Immature natural killer cell (primary cell): ENCODE data around the gene PRTG. TPM values are rescaled to one million over a fixed set of nuclear protein-coding genes. Genes with fewer than 3 reads are reported as not detected.
"Not testable (repeated sequence)": the region's sequence is repeated elsewhere in the genome, so short reads cannot be mapped to it uniquely, and the experiment has no call there.

ENCODE experiments used
- DNase-seq, 3 donors: peaks; one replicate each; pipeline ENCODE4 v3.0.0; 2022; ENCODE audit warnings: mixed read lengths in 1 of 3
- H3K27ac Mint-ChIP-seq, 6 donors: one replicate each; pipeline ENCODE4 v1.8.0; 2020; ENCODE audit warnings: mixed read lengths in 6 of 6, mild to moderate bottlenecking in 5 of 6, inconsistent platforms in 4 of 6, moderate library complexity in 3 of 6
- H3K27me3 Mint-ChIP-seq, 3 donors: one replicate each; pipeline ENCODE4 v1.8.0; 2020 to 2021; ENCODE audit warnings: low read depth in 3 of 3, mild to moderate bottlenecking in 3 of 3, mixed read lengths in 3 of 3, moderate library complexity in 3 of 3, inconsistent platforms in 1 of 3
- H3K36me3 Mint-ChIP-seq, 3 donors: one replicate each; pipeline ENCODE4 v1.8.0; 2020; ENCODE audit warnings: mixed read lengths in 3 of 3, inconsistent platforms in 2 of 3, mild to moderate bottlenecking in 2 of 3
- H3K4me1 Mint-ChIP-seq, 2 donors: one replicate each; pipeline ENCODE4 v1.8.0; 2020; ENCODE audit warnings: inconsistent platforms in 2 of 2, mild to moderate bottlenecking in 2 of 2, mixed read lengths in 2 of 2, moderate library complexity in 1 of 2
- H3K4me3 Mint-ChIP-seq, 5 donors: one replicate each; pipeline ENCODE4 v1.8.0; 2020; ENCODE audit warnings: mild to moderate bottlenecking in 5 of 5, mixed read lengths in 5 of 5, inconsistent platforms in 3 of 5, moderate library complexity in 3 of 5
- H3K9me3 Mint-ChIP-seq, 6 donors: one replicate each; pipeline ENCODE4 v1.8.0; 2020; ENCODE audit warnings: mild to moderate bottlenecking in 6 of 6, mixed read lengths in 6 of 6, inconsistent platforms in 4 of 6, moderate library complexity in 3 of 6
- polyA plus RNA-seq, 3 donors: library from polyadenylated mRNA; unstranded; fragments of 300-500 nt; fragmentation: Illumina TruSeq; gene quantifications; one replicate each; pipeline ENCODE4 v1.2.3, GENCODE V29; 2021

Gene PRTG
- polyA plus RNA-seq, 3 donors from 2014 or later = not detected

DNA sequence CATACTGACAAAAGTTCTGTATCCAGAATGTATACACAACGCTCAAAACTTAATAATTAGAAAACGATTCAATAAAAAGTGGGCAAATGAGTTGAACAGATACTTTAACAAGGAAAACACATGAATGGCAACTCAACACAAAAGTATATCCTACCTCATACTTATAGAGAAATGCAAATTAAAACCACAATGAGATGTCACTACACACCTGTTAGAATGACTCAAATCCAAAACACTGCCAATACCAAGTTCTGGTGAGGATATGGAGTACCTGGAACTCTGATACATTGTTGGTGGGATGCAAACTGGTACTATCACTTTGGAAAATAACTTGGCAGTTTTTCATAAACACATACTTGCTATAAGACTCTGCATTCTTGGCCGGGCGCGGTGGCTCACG, 42.1 kb downstream of the PRTG start:
- no peak overlapping the region for H3K27ac Mint-ChIP-seq
- no peak for DNase-seq
- no peak overlapping the region for H3K4me3 Mint-ChIP-seq
- H3K4me1 Mint-ChIP-seq = no peaks in the 10 kb centered on the region
- no peaks in the 10 kb centered on the region for H3K36me3 Mint-ChIP-seq
- H3K9me3 Mint-ChIP-seq = no peaks in the 10 kb centered on the region
- peaks cover 6 to 11% (median 6%) of the 10 kb centered on the region in 3 donors for H3K27me3 Mint-ChIP-seq

DNA sequence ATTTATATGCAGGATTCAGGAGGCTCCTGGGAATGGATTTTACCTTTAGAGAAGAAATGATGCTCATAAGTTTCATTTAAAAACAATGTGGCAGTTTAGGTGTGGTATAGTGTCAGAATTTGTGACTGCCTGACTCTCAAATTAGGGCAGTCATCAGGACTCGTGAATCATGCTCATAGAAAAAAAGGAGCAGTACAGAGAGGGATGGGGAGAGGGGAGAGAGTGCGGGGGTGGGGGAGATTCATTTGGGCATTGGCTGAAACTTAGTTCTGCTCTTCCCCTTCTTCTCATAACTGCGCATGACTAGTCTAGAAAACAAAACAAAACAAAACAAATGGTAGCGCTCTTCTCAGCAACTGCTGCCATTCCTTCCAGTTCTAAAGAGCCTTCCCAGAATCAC, 44.3 kb downstream of the PRTG start:
- Mint-ChIP-seq H3K27me3 (peaks cover 6 to 9% (median 8%) of the 10 kb centered on the region in 3 donors), H3K4me1 (no peaks in the 10 kb centered on the region), H3K9me3 (no peaks in the 10 kb centered on the region), H3K36me3 (no peaks in the 10 kb centered on the region), H3K4me3 (no peak overlapping the region), H3K27ac (no peak overlapping the region)
- DNase-seq = no peak

DNA sequence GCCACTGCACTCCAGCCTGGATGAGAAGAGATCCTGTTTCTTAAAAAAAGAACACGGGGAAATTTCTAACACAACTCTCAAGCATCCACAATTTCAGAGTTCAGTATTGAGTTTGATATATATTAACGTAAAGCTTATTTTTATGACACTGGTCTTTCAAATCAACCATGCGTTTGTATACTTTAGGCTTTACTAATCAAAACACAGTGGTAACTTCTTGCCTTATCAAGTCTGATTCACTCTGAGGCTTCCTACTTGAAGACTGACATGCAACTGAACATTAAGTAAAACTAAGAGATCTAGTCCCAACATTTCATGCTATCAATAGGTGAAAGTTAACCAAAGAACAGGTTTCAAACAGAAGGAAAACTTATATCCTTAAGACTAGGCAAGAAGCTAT, 46.7 kb downstream of the PRTG start:
- no peak overlapping the region for H3K4me3 Mint-ChIP-seq
- no peaks in the 10 kb centered on the region for H3K36me3 Mint-ChIP-seq
- H3K4me1 Mint-ChIP-seq = no peaks in the 10 kb centered on the region
- DNase-seq = no peak
- H3K9me3 Mint-ChIP-seq = no peaks in the 10 kb centered on the region
- H3K27me3 Mint-ChIP-seq = peaks cover 6 to 10% (median 7%) of the 10 kb centered on the region in 3 donors
- H3K27ac Mint-ChIP-seq = no peak overlapping the region

DNA sequence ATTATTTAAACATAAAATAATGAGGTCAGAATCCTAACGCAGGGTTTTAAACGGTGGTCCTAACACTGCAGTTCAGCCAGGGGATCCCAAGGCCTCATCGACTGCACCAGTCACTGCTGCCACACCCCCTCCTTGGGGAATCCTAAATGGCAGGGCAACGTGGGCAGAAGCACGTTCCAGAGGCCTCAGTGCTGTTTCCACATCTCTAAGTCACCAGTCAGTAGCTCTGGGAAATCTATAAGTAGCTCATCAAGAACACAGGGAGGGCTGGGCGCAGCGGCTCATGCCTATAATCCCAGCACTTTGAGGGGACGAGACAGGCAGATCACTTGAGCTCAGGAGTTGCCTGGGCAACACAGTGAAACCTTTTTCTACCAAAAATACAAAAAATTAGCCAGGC, 47.5 kb downstream of the PRTG start:
- no peak for DNase-seq
- H3K27me3 Mint-ChIP-seq = peaks cover 5 to 7% (median 6%) of the 10 kb centered on the region in 3 donors
- no peaks in the 10 kb centered on the region for H3K36me3 Mint-ChIP-seq
- H3K9me3 Mint-ChIP-seq = no peaks in the 10 kb centered on the region
- no peaks in the 10 kb centered on the region for H3K4me1 Mint-ChIP-seq
- H3K4me3 Mint-ChIP-seq = no peak overlapping the region
- H3K27ac Mint-ChIP-seq = no peak overlapping the region

DNA sequence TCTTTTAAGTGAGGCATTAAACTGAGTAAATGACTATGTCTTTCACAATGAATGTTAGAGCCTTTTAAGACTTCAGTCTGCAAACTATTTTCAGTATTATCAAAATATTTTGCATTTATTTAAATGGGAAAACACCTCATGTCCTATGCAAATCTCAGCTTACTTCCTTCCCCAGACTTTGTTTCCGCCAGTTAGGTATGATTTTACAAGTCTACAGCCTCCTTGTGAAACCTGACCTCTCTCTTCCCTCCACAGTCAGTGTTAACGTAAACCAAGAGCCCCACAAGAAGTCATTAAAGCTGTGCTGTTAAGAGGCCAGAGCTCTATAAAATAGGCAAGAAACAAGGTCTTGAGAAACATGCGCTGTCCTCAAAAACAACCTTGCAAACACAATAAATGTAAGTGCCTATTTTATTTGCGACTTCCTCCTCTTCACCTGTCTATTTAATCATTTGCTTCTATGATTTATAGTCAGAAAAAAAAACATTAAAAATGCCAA, 48.3 kb downstream of the PRTG start:
- no peaks in the 10 kb centered on the region for H3K4me1 Mint-ChIP-seq
- peaks cover 5 to 6% (median 5%) of the 10 kb centered on the region in 3 donors for H3K27me3 Mint-ChIP-seq
- H3K4me3 Mint-ChIP-seq = no peak overlapping the region
- H3K36me3 Mint-ChIP-seq = no peaks in the 10 kb centered on the region
- no peak overlapping the region for H3K27ac Mint-ChIP-seq
- H3K9me3 Mint-ChIP-seq = no peaks in the 10 kb centered on the region
- no peak for DNase-seq

DNA sequence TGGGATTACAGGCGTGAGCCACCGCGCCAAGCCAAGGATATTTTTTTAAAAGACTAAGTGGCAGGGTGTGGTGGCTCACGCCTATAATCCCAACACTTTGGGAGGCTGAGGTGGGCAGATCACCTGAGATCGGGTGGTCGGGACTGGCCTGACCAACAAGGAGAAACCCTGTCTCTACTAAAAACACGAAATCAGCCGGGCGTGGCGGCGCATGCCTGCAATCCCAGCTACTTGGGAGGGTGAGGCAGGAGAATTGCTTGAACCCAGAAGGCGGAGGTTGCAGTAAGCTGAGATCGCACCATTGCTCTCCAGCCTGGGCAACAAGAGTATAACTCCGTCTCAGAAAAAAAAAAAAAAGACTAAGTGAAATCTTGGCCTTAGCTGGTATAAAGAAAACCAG, 49.8 kb downstream of the PRTG start:
- not testable (repeated sequence) for DNase-seq, H3K4me3 Mint-ChIP-seq, H3K27ac Mint-ChIP-seq, H3K4me1 Mint-ChIP-seq, H3K36me3 Mint-ChIP-seq, H3K9me3 Mint-ChIP-seq
- peaks cover 2 to 11% (median 5%) of the 10 kb centered on the region in 3 donors for H3K27me3 Mint-ChIP-seq

DNA sequence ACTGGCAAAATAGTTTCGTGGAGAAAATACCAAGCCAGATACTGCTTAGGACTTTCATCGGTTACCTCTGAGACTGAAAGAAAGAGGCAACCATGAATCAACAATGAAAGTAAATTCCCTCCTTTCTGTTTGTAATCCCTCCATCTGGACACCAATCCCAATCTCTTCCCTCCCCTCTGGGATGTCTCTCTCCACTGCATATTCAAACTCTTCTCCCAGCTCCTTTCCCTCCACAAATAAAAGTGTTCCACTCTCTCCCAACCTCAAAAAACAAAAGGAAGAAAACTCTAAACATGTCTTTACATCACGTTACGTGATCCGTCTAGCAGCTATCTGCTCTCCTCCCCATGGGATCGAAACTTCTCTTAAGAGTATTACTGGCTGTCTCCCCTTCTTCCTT, 55.2 kb downstream of the PRTG start:
- no peaks in the 10 kb centered on the region for H3K9me3 Mint-ChIP-seq
- no peak overlapping the region for H3K27ac Mint-ChIP-seq
- H3K36me3 Mint-ChIP-seq = no peaks in the 10 kb centered on the region
- peaks cover 3 to 8% (median 6%) of the 10 kb centered on the region in 3 donors for H3K27me3 Mint-ChIP-seq
- no peak overlapping the region for H3K4me3 Mint-ChIP-seq
- no peak for DNase-seq
- no peaks in the 10 kb centered on the region for H3K4me1 Mint-ChIP-seq

DNA sequence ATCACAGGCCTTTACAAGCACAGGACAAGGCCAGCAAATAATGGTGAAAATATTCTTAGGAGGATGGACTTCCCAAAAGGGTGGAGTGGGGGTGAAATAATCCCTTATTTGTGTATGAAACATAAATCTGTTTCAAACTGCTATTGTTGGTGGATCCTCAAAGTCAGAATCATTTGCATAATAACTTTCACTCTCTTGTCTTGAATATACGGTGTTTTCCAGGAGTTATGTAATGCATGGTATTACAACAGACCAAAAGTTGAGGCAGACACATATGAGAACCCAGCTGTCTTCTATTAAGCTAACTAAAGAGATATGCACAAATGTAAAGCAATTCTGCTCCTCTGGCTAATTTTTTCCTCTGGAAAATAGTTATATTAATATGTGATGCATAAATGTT, 57.7 kb downstream of the PRTG start:
- Mint-ChIP-seq H3K9me3 (no peaks in the 10 kb centered on the region), H3K4me1 (no peaks in the 10 kb centered on the region), H3K27ac (no peak overlapping the region), H3K4me3 (no peak overlapping the region), H3K27me3 (peaks cover 3 to 6% (median 3%) of the 10 kb centered on the region in 3 donors), H3K36me3 (no peaks in the 10 kb centered on the region)
- no peak for DNase-seq

DNA sequence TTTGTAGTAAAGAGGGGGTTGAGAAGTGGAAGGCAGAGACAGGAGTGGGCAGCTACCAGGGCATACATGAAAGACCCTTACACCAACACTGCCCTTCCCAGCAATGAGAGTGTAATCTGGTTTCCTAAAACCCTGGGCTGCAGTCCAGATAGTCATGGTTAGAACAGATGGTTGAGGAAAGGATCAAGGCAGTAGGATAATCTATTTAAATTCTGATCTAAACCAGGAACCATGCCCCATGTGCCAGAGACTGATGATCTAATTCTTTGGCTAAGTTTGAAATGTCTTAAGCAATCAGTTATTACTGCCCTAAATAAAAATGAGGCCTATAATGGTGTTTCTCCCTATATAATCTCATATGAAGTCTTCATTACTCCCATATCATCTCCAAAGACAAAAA, 59.6 kb downstream of the PRTG start:
- no peaks in the 10 kb centered on the region for H3K36me3 Mint-ChIP-seq
- peaks cover 0 to 3% (median 3%) of the 10 kb centered on the region in 3 donors for H3K27me3 Mint-ChIP-seq
- DNase-seq = no peak
- no peak overlapping the region for H3K4me3 Mint-ChIP-seq
- H3K4me1 Mint-ChIP-seq = no peaks in the 10 kb centered on the region
- no peaks in the 10 kb centered on the region for H3K9me3 Mint-ChIP-seq
- H3K27ac Mint-ChIP-seq = no peak overlapping the region

DNA sequence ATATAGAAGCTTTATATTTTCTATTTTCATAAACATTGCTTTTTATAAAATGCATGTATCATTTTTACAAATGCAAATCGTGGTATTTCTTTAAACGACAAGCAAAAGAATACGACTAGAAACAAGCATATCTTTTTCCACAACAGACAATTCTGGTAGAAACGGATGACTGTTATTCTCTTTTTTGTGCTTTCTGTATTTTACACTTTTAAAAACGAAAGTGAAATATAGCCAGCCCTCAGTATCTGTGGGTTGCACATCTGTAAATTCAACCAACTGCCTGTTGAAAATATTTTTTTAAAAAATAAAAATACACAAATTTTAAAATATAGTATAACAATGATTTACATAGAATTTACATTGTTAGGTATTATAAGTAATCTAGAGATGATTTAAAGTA, 61.3 kb downstream of the PRTG start:
- H3K4me3 Mint-ChIP-seq = no peak overlapping the region
- H3K9me3 Mint-ChIP-seq = no peaks in the 10 kb centered on the region
- no peaks in the 10 kb centered on the region for H3K4me1 Mint-ChIP-seq
- no peaks in the 10 kb centered on the region for H3K36me3 Mint-ChIP-seq
- H3K27ac Mint-ChIP-seq = no peak overlapping the region
- DNase-seq = no peak
- H3K27me3 Mint-ChIP-seq = peaks cover 0 to 4% (median 0%) of the 10 kb centered on the region in 3 donors

DNA sequence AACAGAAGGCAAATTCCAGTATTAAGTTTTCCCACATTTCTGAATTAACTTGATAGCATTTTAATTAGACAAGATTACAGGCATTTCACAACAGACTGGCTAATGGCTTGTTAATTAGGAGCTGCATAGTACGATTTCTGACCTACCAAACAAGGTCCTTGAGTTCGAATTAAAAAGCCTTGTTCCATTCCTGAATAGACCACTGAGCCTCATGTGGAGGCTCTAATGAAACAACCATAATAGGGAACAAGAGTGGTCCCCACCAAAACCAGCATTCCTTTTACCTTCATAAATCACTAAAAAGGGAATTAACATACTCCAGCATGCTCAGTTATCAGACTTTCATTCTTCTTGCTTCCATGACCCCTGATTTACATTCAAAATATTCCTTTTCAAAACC, 66.4 kb downstream of the PRTG start:
- no peaks in the 10 kb centered on the region for H3K4me1 Mint-ChIP-seq
- H3K4me3 Mint-ChIP-seq = no peak overlapping the region
- H3K27ac Mint-ChIP-seq = no peak overlapping the region
- no peaks in the 10 kb centered on the region for H3K9me3 Mint-ChIP-seq
- no peaks in the 10 kb centered on the region for H3K36me3 Mint-ChIP-seq
- peaks cover 0 to 3% (median 3%) of the 10 kb centered on the region in 3 donors for H3K27me3 Mint-ChIP-seq
- no peak for DNase-seq

DNA sequence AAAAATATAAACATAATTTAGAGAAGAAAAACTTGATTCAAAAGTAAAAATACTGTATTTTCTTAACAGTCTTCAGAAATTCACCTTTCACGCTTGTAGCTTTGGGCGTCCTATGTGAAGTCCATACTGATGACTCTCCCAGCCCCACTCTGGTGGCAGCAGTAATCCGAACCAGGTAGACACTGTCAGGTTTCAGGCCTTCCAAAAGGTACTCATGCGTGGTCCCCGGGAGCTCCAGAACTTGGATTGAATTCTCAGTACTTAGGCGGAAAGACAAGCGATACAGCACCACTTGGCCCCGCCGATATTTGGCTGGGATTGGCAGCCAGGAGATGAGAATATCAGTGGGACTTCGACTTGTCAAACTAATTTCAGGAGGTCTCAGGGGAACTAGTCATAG, 69.7 kb downstream of the PRTG start:
- Mint-ChIP-seq H3K4me1 (no peaks in the 10 kb centered on the region), H3K27ac (no peak overlapping the region), H3K27me3 (peaks cover 0 to 3% (median 2%) of the 10 kb centered on the region in 3 donors), H3K36me3 (no peaks in the 10 kb centered on the region), H3K9me3 (no peaks in the 10 kb centered on the region), H3K4me3 (no peak overlapping the region)
- DNase-seq = no peak

DNA sequence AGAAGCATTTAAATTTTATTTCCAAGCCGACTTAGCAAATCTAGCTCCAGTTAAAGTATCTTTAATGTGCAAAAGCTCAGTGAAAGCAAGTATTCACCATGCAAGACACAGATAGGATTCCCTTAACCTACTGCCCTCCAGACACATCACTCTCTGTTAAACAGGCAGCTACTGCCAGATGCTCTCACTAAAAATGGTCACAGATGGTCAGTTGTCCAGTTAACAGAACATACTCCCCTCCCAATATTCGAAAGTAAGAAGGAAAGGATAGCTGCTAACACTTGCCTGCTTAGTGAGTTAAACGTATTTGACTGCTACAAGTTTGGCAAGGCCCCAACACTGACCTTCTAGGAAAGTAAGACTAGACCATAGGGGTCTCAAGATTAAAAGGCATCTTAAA, 73.7 kb downstream of the PRTG start:
- H3K27ac Mint-ChIP-seq = no peak overlapping the region

DNA sequence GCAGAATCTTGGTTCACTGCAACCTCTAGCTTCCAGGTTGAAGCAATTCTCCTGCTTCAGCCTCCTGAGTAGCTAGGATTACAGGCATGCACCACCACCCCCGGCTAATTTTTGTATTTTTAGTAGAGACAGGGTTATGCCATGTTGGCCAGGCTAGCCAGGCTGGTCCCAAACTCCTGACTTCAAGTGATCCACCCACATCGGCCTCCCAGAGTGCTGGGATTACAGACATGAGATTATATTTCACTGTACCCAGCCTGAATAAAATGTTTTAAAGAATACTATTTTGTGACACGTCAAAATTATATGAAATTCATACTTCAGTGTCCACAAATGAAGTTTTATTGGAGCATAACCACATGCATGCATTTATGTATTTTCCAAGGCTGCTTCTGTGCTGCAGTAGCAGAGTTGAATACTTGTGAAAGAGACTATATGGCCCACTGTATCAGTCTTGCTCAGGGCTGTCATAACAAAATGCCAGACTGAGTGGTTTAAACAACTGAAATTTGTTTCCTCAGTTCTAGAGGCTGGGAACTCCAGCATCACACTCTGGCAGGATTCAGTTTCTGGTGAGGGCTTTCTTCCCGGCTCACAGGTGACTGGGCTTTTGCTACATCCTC, 77.2 kb downstream of the PRTG start:
- no peak overlapping the region for H3K27ac Mint-ChIP-seq
- no peaks in the 10 kb centered on the region for H3K4me1 Mint-ChIP-seq
- H3K36me3 Mint-ChIP-seq = no peaks in the 10 kb centered on the region
- H3K27me3 Mint-ChIP-seq = peaks cover 0 to 6% (median 4%) of the 10 kb centered on the region in 3 donors
- no peak for DNase-seq
- H3K4me3 Mint-ChIP-seq = no peak overlapping the region
- no peaks in the 10 kb centered on the region for H3K9me3 Mint-ChIP-seq

More for the DNA sequence above, 73.7 kb downstream of the PRTG start:
- Mint-ChIP-seq H3K36me3 (no peaks in the 10 kb centered on the region), H3K9me3 (no peaks in the 10 kb centered on the region), H3K4me3 (no peak overlapping the region), H3K27me3 (peaks cover 2 to 3% (median 2%) of the 10 kb centered on the region in 3 donors), H3K4me1 (no peaks in the 10 kb centered on the region)
- no peak for DNase-seq

DNA sequence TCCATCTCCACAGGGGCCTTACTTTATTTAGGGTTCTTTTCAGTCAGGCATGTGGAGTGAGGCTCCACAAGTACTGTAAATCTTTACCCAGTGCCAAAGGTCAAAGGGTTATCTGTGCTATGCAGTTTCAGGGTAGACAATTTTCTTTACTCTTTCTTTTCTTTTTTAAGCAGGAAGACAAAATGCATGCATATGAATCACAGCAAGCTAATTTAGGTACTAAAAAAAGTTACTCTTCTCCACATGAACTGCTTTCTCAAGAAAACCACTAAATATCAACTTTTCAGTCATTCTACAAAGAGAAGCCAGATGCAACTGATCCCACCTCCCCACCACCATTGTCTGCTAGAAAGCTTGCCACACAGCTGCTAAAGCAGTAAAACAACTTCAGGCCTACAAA, 81.5 kb downstream of the PRTG start:
- H3K36me3 Mint-ChIP-seq = no peaks in the 10 kb centered on the region
- H3K27ac Mint-ChIP-seq = no peak overlapping the region
- no peaks in the 10 kb centered on the region for H3K4me1 Mint-ChIP-seq
- H3K27me3 Mint-ChIP-seq = peaks cover 0 to 6% (median 4%) of the 10 kb centered on the region in 3 donors
- no peak for DNase-seq
- H3K4me3 Mint-ChIP-seq = no peak overlapping the region
- H3K9me3 Mint-ChIP-seq = no peaks in the 10 kb centered on the region
